ENCODE results near the gene THSD7A. TPM values are rescaled to one million over a fixed set of nuclear protein-coding genes. Genes with fewer than 3 reads are reported as not detected.

The THSD7A gene
- total and polyA plus RNA-seq, 10 of the 15 experiments (the other 5 are each of a cell fraction or from before 2014, with no cell fraction given) = 0.03 to 0.09 (median 0.03) TPM; not detected in 7

DNA sequence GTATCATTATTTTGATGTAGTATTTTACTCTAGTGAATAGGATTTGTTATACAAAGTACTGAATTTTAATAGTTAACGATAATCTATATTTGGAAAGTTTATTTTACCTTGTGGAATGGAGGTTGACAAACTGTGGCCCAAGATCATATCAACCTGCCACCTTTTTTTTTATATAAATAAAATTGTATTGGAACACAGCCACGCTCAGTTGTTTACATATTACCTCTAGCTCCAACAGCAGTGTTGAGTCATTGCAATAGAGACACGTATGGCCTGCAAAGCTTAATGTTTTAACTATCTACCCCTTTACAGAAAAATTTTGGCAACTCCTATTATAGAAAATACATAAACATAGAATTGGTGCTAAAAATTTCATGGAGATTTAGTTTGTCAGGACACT lies 239.3 kb downstream of the THSD7A start (continued):
- TF ChIP-seq, protein P1, sequence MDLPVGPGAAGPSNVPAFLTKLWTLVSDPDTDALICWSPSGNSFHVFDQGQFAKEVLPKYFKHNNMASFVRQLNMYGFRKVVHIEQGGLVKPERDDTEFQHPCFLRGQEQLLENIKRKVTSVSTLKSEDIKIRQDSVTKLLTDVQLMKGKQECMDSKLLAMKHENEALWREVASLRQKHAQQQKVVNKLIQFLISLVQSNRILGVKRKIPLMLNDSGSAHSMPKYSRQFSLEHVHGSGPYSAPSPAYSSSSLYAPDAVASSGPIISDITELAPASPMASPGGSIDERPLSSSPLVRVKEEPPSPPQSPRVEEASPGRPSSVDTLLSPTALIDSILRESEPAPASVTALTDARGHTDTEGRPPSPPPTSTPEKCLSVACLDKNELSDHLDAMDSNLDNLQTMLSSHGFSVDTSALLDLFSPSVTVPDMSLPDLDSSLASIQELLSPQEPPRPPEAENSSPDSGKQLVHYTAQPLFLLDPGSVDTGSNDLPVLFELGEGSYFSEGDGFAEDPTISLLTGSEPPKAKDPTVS (IDR thresholded peaks at IDR 0.05; ENCODE audit: low read depth, low read length) = no peak
- TF ChIP-seq NFXL1 (IDR thresholded peaks at IDR 0.05; ENCODE audit: borderline replicate concordance) (no peak), POLR2AphosphoS5 (IDR thresholded peaks at IDR 0.05; ENCODE audit: low read length) (no peak)

DNA sequence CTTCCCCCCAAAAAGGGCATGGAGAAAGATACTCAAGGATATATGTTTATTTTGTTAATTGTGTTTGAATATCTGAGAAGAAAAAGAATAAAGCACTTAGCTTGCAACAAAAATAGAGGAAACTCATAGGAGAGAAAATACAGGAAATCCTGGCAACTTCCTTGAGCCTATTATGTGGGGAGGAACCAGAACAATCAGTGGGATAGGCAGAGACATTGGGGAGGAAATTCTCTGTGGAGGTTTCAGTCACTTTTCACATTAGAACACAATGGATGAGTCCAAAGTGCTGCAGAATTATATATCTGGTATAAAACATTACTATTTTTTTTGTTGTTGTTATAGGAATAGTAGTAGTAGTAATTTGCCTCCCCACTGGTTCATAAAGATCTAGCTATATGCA lies 240.1 kb downstream of the THSD7A start:
- ChIA-PET RAD21 (ENCODE audit: unreplicated experiment) (no interaction called here), CTCF (no interaction called here), POLR2A (interaction anchor here (0.5 kb wide), 1 partner anchor 9 kb away, joined by 3 read pairs; no protein-coding TSS in a partner anchor), SMC1A (ENCODE audit: uncharacterized antibody, unreplicated experiment) (no interaction called here)
- no peaks in the 10 kb centered on the region for H3K27me3 ChIP-seq (replicated peaks in 1 of 2; ENCODE audit: control insufficient read depth in 2 of 2, insufficient read depth in 2 of 2, low read length in 1 of 2)
- no peak for DNase-seq (ENCODE audit: low read depth, low spot score)
- H3K9me3 ChIP-seq (replicated peaks; ENCODE audit: control insufficient read depth, insufficient read depth, low read length) = no peaks in the 10 kb centered on the region
- in situ Hi-C loops (cut with MboI) (no loop called here), intact Hi-C loops (cut with micrococcal nuclease; ENCODE audit: unreplicated experiment) (no loop called here)
- H2AFZ ChIP-seq (ENCODE audit: control insufficient read depth, low read depth, low read length) = no peak overlapping the region
- no peak overlapping the region for H3K9ac ChIP-seq (ENCODE audit: control insufficient read depth, insufficient read depth, low read length)
- no peaks in the 10 kb centered on the region for H3K79me2 ChIP-seq (ENCODE audit: control insufficient read depth, insufficient read depth, low read length)
- H4K20me1 ChIP-seq (ENCODE audit: control insufficient read depth, insufficient read depth) = no peaks in the 10 kb centered on the region
- no peaks in the 10 kb centered on the region for H3K36me3 ChIP-seq (ENCODE audit: control insufficient read depth in 2 of 2, insufficient read depth in 2 of 2, low read length in 1 of 2)
- H3K4me3 ChIP-seq = no peak overlapping the region
- no peak for ATAC-seq
- no peaks in the 10 kb centered on the region for H3K4me1 ChIP-seq (ENCODE audit: control insufficient read depth, insufficient read depth, low read length)
- no peak overlapping the region for H3K4me2 ChIP-seq (ENCODE audit: control insufficient read depth, insufficient read depth)
- H3K27ac ChIP-seq (ENCODE audit: control insufficient read depth, insufficient read depth) = no peak overlapping the region
- FAIRE-seq = no peak
- BruUV-seq (replicated peaks) = no TSS peak
- TF ChIP-seq, protein P2, sequence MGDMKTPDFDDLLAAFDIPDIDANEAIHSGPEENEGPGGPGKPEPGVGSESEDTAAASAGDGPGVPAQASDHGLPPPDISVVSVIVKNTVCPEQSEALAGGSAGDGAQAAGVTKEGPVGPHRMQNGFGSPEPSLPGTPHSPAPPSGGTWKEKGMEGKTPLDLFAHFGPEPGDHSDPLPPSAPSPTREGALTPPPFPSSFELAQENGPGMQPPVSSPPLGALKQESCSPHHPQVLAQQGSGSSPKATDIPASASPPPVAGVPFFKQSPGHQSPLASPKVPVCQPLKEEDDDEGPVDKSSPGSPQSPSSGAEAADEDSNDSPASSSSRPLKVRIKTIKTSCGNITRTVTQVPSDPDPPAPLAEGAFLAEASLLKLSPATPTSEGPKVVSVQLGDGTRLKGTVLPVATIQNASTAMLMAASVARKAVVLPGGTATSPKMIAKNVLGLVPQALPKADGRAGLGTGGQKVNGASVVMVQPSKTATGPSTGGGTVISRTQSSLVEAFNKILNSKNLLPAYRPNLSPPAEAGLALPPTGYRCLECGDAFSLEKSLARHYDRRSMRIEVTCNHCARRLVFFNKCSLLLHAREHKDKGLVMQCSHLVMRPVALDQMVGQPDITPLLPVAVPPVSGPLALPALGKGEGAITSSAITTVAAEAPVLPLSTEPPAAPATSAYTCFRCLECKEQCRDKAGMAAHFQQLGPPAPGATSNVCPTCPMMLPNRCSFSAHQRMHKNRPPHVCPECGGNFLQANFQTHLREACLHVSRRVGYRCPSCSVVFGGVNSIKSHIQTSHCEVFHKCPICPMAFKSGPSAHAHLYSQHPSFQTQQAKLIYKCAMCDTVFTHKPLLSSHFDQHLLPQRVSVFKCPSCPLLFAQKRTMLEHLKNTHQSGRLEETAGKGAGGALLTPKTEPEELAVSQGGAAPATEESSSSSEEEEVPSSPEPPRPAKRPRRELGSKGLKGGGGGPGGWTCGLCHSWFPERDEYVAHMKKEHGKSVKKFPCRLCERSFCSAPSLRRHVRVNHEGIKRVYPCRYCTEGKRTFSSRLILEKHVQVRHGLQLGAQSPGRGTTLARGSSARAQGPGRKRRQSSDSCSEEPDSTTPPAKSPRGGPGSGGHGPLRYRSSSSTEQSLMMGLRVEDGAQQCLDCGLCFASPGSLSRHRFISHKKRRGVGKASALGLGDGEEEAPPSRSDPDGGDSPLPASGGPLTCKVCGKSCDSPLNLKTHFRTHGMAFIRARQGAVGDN (IDR thresholded peaks at IDR 0.05) = no peak
- TF ChIP-seq, protein P3, sequence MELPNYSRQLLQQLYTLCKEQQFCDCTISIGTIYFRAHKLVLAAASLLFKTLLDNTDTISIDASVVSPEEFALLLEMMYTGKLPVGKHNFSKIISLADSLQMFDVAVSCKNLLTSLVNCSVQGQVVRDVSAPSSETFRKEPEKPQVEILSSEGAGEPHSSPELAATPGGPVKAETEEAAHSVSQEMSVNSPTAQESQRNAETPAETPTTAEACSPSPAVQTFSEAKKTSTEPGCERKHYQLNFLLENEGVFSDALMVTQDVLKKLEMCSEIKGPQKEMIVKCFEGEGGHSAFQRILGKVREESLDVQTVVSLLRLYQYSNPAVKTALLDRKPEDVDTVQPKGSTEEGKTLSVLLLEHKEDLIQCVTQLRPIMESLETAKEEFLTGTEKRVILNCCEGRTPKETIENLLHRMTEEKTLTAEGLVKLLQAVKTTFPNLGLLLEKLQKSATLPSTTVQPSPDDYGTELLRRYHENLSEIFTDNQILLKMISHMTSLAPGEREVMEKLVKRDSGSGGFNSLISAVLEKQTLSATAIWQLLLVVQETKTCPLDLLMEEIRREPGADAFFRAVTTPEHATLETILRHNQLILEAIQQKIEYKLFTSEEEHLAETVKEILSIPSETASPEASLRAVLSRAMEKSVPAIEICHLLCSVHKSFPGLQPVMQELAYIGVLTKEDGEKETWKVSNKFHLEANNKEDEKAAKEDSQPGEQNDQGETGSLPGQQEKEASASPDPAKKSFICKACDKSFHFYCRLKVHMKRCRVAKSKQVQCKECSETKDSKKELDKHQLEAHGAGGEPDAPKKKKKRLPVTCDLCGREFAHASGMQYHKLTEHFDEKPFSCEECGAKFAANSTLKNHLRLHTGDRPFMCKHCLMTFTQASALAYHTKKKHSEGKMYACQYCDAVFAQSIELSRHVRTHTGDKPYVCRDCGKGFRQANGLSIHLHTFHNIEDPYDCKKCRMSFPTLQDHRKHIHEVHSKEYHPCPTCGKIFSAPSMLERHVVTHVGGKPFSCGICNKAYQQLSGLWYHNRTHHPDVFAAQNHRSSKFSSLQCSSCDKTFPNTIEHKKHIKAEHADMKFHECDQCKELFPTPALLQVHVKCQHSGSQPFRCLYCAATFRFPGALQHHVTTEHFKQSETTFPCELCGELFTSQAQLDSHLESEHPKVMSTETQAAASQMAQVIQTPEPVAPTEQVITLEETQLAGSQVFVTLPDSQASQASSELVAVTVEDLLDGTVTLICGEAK (IDR thresholded peaks at IDR 0.05; ENCODE audit: borderline replicate concordance) = no peak
- no peak for TF ChIP-seq NR2C2 (IDR thresholded peaks at IDR 0.05; ENCODE audit: borderline replicate concordance, control insufficient read depth, insufficient read length, low read depth)
- TF ChIP-seq YBX1 (IDR thresholded peaks at IDR 0.05) = no peak
- TF ChIP-seq ZNF274 (IDR thresholded peaks at IDR 0.05; ENCODE audit: insufficient read depth, insufficient read length) = no peak
- TF ChIP-seq ZNF24 (IDR thresholded peaks at IDR 0.05) = no peak
- no peak for TF ChIP-seq FOXM1 (IDR thresholded peaks at IDR 0.05; ENCODE audit: low read depth, low read length)
- no peak for TF ChIP-seq DPF2 (IDR thresholded peaks at IDR 0.05)
- no peak for TF ChIP-seq RELA (IDR thresholded peaks at IDR 0.05; ENCODE audit: borderline replicate concordance, partially characterized antibody)
- TF ChIP-seq NRF1 (conservative IDR thresholded peaks at IDR 0.05; ENCODE audit: low read depth, low read length) = no peak
